ENCODE measurements around the gene HOXA4. TPM values are rescaled to one million over a fixed set of nuclear protein-coding genes. Genes with fewer than 3 reads are reported as not detected.
A peak's percentile ranks its signal among the peaks of the same experiment; 100 is the strongest.

HOXA4 gene
- total RNA-seq, 1 donor: 0.72 TPM

DNA sequence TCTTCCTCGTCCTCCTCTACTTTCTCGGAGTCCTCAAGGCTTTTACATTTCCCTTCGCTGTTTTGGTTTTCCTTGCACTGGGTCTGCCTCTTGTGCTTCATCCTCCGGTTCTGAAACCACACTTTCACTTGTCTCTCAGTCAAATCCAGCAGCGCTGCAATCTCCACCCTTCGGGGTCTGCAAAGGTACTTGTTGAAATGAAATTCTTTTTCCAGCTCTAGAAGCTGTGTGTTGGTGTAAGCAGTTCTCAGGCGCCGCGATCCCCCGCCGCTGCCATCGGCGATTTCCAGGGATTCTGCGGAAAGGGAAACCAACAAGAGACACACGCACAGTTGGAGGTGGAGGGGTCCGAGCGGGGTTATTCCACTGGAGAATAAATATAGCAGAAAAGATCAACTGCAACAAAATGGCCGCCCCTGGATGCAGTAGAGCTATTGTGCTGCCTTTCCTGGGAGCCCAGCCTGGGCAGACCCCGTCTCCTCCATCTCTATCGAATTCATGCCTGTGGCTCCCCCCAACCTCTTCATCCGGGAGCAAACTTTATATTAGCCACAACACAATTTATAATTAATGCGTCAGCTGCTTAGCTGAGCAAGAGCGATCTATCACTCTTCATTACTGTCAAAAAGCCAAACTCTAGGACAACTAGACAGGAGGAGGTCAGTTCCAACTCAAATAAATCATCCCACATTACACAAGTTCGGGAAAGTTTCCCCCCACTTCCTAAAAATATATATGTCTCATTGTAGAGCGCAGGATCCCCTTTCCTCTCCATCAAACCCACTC lies 29.2 kb downstream of the HOXA4 start:
- Histone ChIP-seq H4K20me1 (ENCODE audit: insufficient read depth, low read length) (peaks cover 20% of the 10 kb centered on the region), H3K4me1 (ENCODE audit: insufficient read depth, low read length) (peaks cover 28% of the 10 kb centered on the region), H3K36me3 (ENCODE audit: insufficient read depth, low read length) (peaks cover 27% of the 10 kb centered on the region), H3K9me3 (ENCODE audit: low read depth, low read length) (no peaks in the 10 kb centered on the region), H3K79me2 (ENCODE audit: insufficient read depth, low read length) (peaks cover 51% of the 10 kb centered on the region), H3K4me3 (ENCODE audit: insufficient read depth, low read length) (no peak overlapping the region), H3K27ac (ENCODE audit: low read depth, low read length) (no peak overlapping the region), H3K4me2 (ENCODE audit: insufficient read depth, low read length) (no peak overlapping the region), H2AFZ (ENCODE audit: low read length) (no peak overlapping the region), H3K27me3 (ENCODE audit: insufficient read depth, low read length) (no peaks in the 10 kb centered on the region)
- TF ChIP-seq, protein P1, sequence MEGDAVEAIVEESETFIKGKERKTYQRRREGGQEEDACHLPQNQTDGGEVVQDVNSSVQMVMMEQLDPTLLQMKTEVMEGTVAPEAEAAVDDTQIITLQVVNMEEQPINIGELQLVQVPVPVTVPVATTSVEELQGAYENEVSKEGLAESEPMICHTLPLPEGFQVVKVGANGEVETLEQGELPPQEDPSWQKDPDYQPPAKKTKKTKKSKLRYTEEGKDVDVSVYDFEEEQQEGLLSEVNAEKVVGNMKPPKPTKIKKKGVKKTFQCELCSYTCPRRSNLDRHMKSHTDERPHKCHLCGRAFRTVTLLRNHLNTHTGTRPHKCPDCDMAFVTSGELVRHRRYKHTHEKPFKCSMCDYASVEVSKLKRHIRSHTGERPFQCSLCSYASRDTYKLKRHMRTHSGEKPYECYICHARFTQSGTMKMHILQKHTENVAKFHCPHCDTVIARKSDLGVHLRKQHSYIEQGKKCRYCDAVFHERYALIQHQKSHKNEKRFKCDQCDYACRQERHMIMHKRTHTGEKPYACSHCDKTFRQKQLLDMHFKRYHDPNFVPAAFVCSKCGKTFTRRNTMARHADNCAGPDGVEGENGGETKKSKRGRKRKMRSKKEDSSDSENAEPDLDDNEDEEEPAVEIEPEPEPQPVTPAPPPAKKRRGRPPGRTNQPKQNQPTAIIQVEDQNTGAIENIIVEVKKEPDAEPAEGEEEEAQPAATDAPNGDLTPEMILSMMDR (IDR thresholded peaks at IDR 0.05; ENCODE audit: extremely low read depth, low read depth, low read length): no peak
- no peak for DNase-seq (ENCODE audit: insufficient read length, low spot score, missing footprints)

DNA sequence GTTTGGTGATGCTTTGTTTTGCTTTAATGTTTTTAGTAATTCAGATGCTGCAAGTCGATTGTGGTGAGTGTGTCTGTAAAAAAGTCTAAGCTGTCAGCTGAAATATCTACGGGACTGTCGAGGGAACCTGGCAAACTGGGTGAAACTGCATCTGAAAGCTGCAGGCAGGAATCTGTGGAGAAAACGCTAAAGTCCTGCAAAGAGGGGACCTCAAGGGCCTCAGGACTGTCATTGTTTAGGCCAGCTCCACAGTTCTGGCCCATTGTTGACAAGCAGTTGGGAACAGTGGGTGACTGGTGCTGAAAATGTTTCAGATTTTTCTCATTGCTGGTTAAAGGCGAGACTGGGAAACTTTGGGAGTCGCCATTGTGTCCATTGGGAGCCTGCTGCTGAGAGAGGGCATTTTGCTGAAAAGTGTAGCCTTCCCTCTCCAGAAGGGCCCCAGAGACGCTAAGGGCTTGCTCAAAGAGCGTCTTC lies 29.8 kb downstream of the HOXA4 start:
- no peaks in the 10 kb centered on the region for H3K27me3 ChIP-seq (ENCODE audit: insufficient read depth, low read length)
- peaks cover 53% of the 10 kb centered on the region for H3K79me2 ChIP-seq (ENCODE audit: insufficient read depth, low read length)
- H3K4me1 ChIP-seq (ENCODE audit: insufficient read depth, low read length): peaks cover 28% of the 10 kb centered on the region
- no peak overlapping the region for H3K27ac ChIP-seq (ENCODE audit: low read depth, low read length)
- H3K36me3 ChIP-seq (ENCODE audit: insufficient read depth, low read length): peaks cover 27% of the 10 kb centered on the region
- no peak overlapping the region for H3K4me2 ChIP-seq (ENCODE audit: insufficient read depth, low read length)
- no peak overlapping the region for H2AFZ ChIP-seq (ENCODE audit: low read length)
- H3K9me3 ChIP-seq (ENCODE audit: low read depth, low read length): no peaks in the 10 kb centered on the region
- no peak overlapping the region for H3K4me3 ChIP-seq (ENCODE audit: insufficient read depth, low read length)
- H4K20me1 ChIP-seq (ENCODE audit: insufficient read depth, low read length): peaks cover 18% of the 10 kb centered on the region
- DNase-seq (ENCODE audit: insufficient read length, low spot score, missing footprints): no peak
- TF ChIP-seq, protein P1 (IDR thresholded peaks at IDR 0.05; ENCODE audit: extremely low read depth, low read depth, low read length): no peak

DNA sequence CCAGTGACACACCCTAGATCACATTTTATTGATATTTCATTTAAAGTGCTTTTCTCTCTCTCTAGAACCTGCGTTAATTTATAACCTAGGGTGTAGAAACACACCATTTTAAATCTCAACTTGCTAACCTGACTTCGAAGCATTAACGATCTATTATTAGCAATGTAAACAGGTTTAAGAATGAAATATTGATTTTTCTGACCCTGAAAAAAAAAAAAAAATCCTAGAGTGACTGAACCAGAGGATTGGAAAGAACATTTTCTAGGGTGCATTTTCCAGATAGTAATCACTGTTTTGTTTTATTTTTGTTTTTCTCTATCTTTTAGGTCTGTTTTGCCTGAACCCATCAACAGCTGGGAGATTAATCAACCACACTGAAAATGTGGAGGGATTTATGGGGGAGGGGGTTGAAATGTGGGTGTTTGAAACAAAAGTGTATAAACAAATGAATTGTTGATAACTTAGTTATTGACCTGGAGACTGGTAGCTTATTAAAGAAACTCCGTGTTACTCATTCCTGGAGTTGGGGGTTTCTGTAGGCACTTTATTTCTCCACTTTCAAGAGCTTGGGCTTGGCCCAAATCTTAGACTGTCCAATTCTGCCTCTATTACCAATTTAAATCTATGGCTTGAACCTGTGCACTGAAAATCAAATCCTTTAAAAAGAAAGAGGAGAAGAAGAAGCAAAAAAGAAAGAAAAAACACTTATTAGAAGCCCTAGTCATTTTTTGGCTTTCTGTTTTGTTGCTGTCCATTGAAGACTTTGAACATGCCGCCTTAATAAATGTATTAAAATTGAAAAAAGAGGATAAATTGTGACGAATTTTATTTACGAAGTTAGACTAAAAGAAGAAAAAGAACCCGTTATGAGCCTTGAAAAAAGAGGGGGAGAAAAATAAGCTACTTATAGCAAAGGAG lies 30.8 kb downstream of the HOXA4 start:
- Histone ChIP-seq H3K79me2 (ENCODE audit: insufficient read depth, low read length) (peaks cover 63% of the 10 kb centered on the region), H3K27ac (ENCODE audit: low read depth, low read length) (peak overlapping the region; percentile 97), H2AFZ (ENCODE audit: low read length) (no peak overlapping the region), H3K9me3 (ENCODE audit: low read depth, low read length) (no peaks in the 10 kb centered on the region), H3K36me3 (ENCODE audit: insufficient read depth, low read length) (peaks cover 27% of the 10 kb centered on the region), H3K4me3 (ENCODE audit: insufficient read depth, low read length) (no peak overlapping the region), H3K4me2 (ENCODE audit: insufficient read depth, low read length) (peak overlapping the region; percentile 89), H4K20me1 (ENCODE audit: insufficient read depth, low read length) (peaks cover 16% of the 10 kb centered on the region), H3K27me3 (ENCODE audit: insufficient read depth, low read length) (no peaks in the 10 kb centered on the region), H3K4me1 (ENCODE audit: insufficient read depth, low read length) (peaks cover 28% of the 10 kb centered on the region)
- no peak for DNase-seq (ENCODE audit: insufficient read length, low spot score, missing footprints)
- TF ChIP-seq, protein P1 (IDR thresholded peaks at IDR 0.05; ENCODE audit: extremely low read depth, low read depth, low read length): no peak
